Measurements from ENCODE around the gene RASAL1. TPM values are rescaled to one million over a fixed set of nuclear protein-coding genes. Genes with fewer than 3 reads are reported as not detected.

Gene RASAL1
- total RNA-seq, 1 donor from 2014 or later, result 0.41 TPM

DNA sequence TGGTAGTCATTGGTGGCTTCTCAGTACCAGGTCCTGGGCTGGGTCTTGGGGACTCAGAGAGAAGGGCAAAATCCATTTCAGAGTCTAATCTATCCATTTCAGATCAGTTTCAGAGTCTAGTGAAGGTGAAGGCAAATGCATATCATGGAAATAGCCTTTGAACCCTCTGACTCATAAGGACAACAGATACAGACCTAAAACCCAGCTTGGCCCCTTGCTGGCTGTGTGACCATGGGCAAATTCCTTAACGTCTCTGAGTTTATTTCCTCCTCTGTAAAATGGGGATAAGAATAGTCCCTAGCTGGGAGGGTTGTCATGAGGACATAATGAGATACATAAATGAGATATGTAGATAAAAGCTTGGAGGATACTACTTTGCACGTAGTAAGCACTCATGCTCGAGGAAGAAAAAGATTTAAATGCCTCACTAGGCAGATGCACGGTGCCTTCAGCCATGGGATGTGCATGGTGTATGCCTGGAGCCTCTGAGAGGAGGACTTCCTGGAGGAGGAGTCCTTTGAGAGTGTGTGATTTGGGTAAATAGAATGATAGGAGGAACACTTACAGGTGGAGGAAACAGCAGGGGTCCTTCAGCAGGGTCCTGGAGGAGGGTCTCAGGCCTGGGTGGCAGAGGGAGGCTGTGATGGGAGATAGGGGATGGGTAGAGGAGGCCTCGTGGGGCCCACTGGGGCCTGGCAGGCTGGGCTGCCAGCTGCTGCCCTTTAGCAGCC is 71.0 kb downstream of the RASAL1 start:
- DNase-seq (no peak), ATAC-seq (no peak)
- TF ChIP-seq, protein P1, sequence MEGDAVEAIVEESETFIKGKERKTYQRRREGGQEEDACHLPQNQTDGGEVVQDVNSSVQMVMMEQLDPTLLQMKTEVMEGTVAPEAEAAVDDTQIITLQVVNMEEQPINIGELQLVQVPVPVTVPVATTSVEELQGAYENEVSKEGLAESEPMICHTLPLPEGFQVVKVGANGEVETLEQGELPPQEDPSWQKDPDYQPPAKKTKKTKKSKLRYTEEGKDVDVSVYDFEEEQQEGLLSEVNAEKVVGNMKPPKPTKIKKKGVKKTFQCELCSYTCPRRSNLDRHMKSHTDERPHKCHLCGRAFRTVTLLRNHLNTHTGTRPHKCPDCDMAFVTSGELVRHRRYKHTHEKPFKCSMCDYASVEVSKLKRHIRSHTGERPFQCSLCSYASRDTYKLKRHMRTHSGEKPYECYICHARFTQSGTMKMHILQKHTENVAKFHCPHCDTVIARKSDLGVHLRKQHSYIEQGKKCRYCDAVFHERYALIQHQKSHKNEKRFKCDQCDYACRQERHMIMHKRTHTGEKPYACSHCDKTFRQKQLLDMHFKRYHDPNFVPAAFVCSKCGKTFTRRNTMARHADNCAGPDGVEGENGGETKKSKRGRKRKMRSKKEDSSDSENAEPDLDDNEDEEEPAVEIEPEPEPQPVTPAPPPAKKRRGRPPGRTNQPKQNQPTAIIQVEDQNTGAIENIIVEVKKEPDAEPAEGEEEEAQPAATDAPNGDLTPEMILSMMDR (IDR thresholded peaks at IDR 0.05), result no peak
- Histone ChIP-seq H3K4me3 (no peak overlapping the region), H3K36me3 (no peaks in the 10 kb centered on the region), H3K27ac (no peak overlapping the region), H3K9me3 (no peaks in the 10 kb centered on the region), H3K27me3 (ENCODE audit: low read depth) (peaks cover 36% of the 10 kb centered on the region), H3K4me1 (no peaks in the 10 kb centered on the region)
- intact Hi-C loops (cut with DNase I), result no loop called here

GRCh38 chr12:113063396-113064350 is 71.9 kb downstream of the RASAL1 start:
- intact Hi-C loops (cut with DNase I), result no loop called here
- Histone ChIP-seq H3K4me1 (no peaks in the 10 kb centered on the region), H3K27me3 (ENCODE audit: low read depth) (peaks cover 37% of the 10 kb centered on the region), H3K36me3 (no peaks in the 10 kb centered on the region), H3K27ac (no peak overlapping the region), H3K4me3 (no peak overlapping the region), H3K9me3 (no peaks in the 10 kb centered on the region)
- ATAC-seq (no peak), DNase-seq (no peak)
- TF ChIP-seq, protein P1 (IDR thresholded peaks at IDR 0.05), result no peak

DNA sequence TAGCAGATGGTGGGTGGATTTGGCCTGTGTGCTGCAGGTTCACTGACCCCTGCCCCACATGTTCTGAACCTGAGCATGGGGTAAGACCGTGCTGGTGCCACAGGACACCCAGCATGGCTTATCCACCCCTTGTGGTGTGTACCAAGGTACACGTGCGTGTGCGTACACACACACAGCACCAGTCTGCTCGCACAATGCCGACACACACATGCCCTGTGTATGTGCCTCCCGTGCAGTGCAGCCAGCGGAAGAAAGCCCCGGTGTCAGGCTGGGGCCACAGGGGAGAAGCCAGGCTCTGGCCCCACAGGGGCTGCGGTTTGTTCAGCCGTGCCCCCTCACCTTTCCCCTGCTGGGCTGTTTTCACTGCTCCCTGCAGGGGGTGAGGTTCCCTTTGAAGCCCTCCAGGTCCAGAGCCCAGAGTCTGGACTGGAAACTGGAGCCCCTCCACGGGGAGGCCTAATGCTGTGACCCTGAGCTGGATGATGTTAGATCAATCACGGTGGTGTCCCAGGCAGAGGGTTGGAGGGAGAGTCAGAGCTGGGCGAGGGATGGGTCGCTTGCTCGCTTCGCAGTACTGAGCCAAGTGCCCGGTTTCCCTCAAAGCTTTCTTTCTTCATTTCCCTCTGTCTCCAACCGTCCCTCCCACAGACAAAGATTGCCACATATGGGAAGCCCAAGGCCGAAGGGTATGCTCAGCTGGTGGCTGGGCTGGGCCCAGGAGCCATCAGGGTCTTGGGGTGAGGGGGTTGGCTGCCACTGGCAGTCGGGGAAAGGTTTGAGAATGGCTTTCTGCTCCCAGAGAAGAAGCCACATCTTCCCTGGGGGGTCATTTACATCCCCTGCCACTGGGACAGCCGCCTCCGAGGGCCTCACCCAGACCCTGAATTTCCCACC is 72.8 kb downstream of the RASAL1 start:
- DNase-seq, result no peak
- Histone ChIP-seq H3K9me3 (no peaks in the 10 kb centered on the region), H3K4me1 (no peaks in the 10 kb centered on the region), H3K27me3 (ENCODE audit: low read depth) (peaks cover 46% of the 10 kb centered on the region), H3K4me3 (no peak overlapping the region), H3K36me3 (no peaks in the 10 kb centered on the region), H3K27ac (no peak overlapping the region)
- no peak for ATAC-seq
- intact Hi-C loops (cut with DNase I), result no loop called here
- TF ChIP-seq, protein P1 (IDR thresholded peaks at IDR 0.05), result no peak

- DNase-seq, result no peak
- Histone ChIP-seq H3K4me3 (no peak overlapping the region), H3K9me3 (no peaks in the 10 kb centered on the region), H3K4me1 (peaks cover 10% of the 10 kb centered on the region), H3K36me3 (no peaks in the 10 kb centered on the region), H3K27me3 (ENCODE audit: low read depth) (peaks cover 62% of the 10 kb centered on the region), H3K27ac (no peak overlapping the region)
- intact Hi-C loops (cut with DNase I), result no loop called here
- no peak for ATAC-seq
- TF ChIP-seq, protein P1 (IDR thresholded peaks at IDR 0.05), result no peak
Observed at GRCh38 chr12:113061061-113061694, 74.4 kb downstream of the RASAL1 start.
